ENCODE results near the gene ALDH1L1.

ALDH1L1 gene

GRCh38 chr3:126166009-126166408 is 14.4 kb downstream of the ALDH1L1 start:
- no peak overlapping the region for H3K4me3 ChIP-seq (ENCODE audit: low read depth, low read length)
- no peaks in the 10 kb centered on the region for H3K4me1 ChIP-seq (ENCODE audit: control insufficient read depth, insufficient read depth, low read length)
- H3K27ac ChIP-seq (ENCODE audit: extremely low read depth, low read depth, low read length): no peak overlapping the region
- no peaks in the 10 kb centered on the region for H3K9me3 ChIP-seq (ENCODE audit: control insufficient read depth, insufficient read depth, low read depth, low read length)
- POLR2A ChIA-PET: no interaction called here
- H3K36me3 ChIP-seq (ENCODE audit: control insufficient read depth in 2 of 2, insufficient read depth in 1 of 2, low read length in 2 of 2): no peaks in the 10 kb centered on the region
- CTCF ChIA-PET: interaction anchor here (0.8 kb wide), 1 partner anchor 408 kb away, joined by 4 read pairs; no protein-coding TSS in a partner anchor
- no peak for TF ChIP-seq ZNF449 (tag by site-specific recombination; IDR thresholded peaks at IDR 0.05)
- no peak for TF ChIP-seq ZBTB10 (tag by site-specific recombination; IDR thresholded peaks at IDR 0.05)
- TF ChIP-seq HOXA7 (CRISPR knock-in tag; IDR thresholded peaks at IDR 0.05; ENCODE audit: borderline replicate concordance): no peak
- TF ChIP-seq ZNF830 (tag by site-specific recombination; IDR thresholded peaks at IDR 0.05; ENCODE audit: low read depth): no peak
- TF ChIP-seq ZNF704 (tag by site-specific recombination; IDR thresholded peaks at IDR 0.05): no peak
- TF ChIP-seq ZBTB1 (tag by site-specific recombination; IDR thresholded peaks at IDR 0.05): no peak
- TF ChIP-seq GLI4 (tag by site-specific recombination; IDR thresholded peaks at IDR 0.05): no peak
- no peak for TF ChIP-seq ZNF585B (tag by site-specific recombination; IDR thresholded peaks at IDR 0.05)
- TF ChIP-seq PRDM4 (tag by site-specific recombination; IDR thresholded peaks at IDR 0.05): no peak
- no peak for TF ChIP-seq BCL11A (tag by site-specific recombination; IDR thresholded peaks at IDR 0.05; ENCODE audit: low read depth)

- POLR2A ChIA-PET: no interaction called here
- CTCF ChIA-PET: no interaction called here
Measured at GRCh38 chr3:126161309-126161708, 19.1 kb downstream of the ALDH1L1 start.

More at GRCh38 chr3:126161309-126161708, 19.1 kb downstream of the ALDH1L1 start:
- no peaks in the 10 kb centered on the region for H3K36me3 ChIP-seq (ENCODE audit: control insufficient read depth in 2 of 2, insufficient read depth in 1 of 2, low read length in 2 of 2)
- no peaks in the 10 kb centered on the region for H3K9me3 ChIP-seq (ENCODE audit: control insufficient read depth, insufficient read depth, low read depth, low read length)
- TF ChIP-seq ZBTB49 (tag by site-specific recombination; IDR thresholded peaks at IDR 0.05; ENCODE audit: low read depth): no peak
- TF ChIP-seq GLI2 (tag by site-specific recombination; IDR thresholded peaks at IDR 0.05; ENCODE audit: borderline replicate concordance, low read depth): no peak
- TF ChIP-seq ZNF274 (IDR thresholded peaks at IDR 0.05; ENCODE audit: low read length): no peak
- no peak for TF ChIP-seq ZNF274 (tag by site-specific recombination; IDR thresholded peaks at IDR 0.05; ENCODE audit: borderline replicate concordance)
- no peak for TF ChIP-seq ZNF404 (tag by site-specific recombination; IDR thresholded peaks at IDR 0.05)
- TF ChIP-seq ZNF639 (tag by site-specific recombination; IDR thresholded peaks at IDR 0.05): no peak
- no peak for TF ChIP-seq ZNF529 (tag by site-specific recombination; IDR thresholded peaks at IDR 0.05; ENCODE audit: insufficient replicate concordance)
- no peak for TF ChIP-seq MZF1 (tag by site-specific recombination; IDR thresholded peaks at IDR 0.05; ENCODE audit: borderline replicate concordance)
- no peak for TF ChIP-seq ZNF354C (tag by site-specific recombination; IDR thresholded peaks at IDR 0.05; ENCODE audit: borderline replicate concordance, low read depth)
- no peak for TF ChIP-seq ZNF112 (tag by site-specific recombination; IDR thresholded peaks at IDR 0.05)
- no peak for TF ChIP-seq ZNF16 (tag by site-specific recombination; IDR thresholded peaks at IDR 0.05; ENCODE audit: low read depth)
- H3K4me3 ChIP-seq (ENCODE audit: low read depth, low read length): no peak overlapping the region
- no peak overlapping the region for H3K27ac ChIP-seq (ENCODE audit: extremely low read depth, low read depth, low read length)
- no peaks in the 10 kb centered on the region for H3K4me1 ChIP-seq (ENCODE audit: control insufficient read depth, insufficient read depth, low read length)
